Right ventricle myocardium superior (tissue), 1 donor: Measurements from ENCODE around the gene METTL13. TPM values are rescaled to one million over a fixed set of nuclear protein-coding genes. Genes with fewer than 3 reads are reported as not detected.
A peak's percentile ranks its signal among the peaks of the same experiment; 100 is the strongest.

ENCODE experiments used
- ATAC-seq: fragments of 200-7000 bp; cut with Tn5 transposase; one replicate; pipeline ENCODE4 v1.9.1; 2020; ENCODE audit warnings: mild to moderate bottlenecking; ENCODE audit not compliant: poor library complexity
- DNase-seq: peaks from one replicate; pipeline ENCODE4 v3.0.0-alpha.2; 2020
- intact Hi-C: fragments of 100-400 bp; cut with DNase I; formaldehyde crosslinking; loops from one replicate; pipeline ENCODE4 v1.11.2; 2022
- total RNA-seq: library from RNA; stranded (reverse); fragmentation: NEBNext Ultra II Directional; extraction: Animal tissue kit (Norgen Biotek cat#: 25700); gene quantifications from one replicate; pipeline ENCODE4 v1.2.1, GENCODE V29; 2021
- donor health status: DM: no; HTN: yes; CAD: no; lungs with severe emphysema.

The METTL13 gene
- total RNA-seq, 1 donor from 2014 or later: 16.8 TPM

DNA sequence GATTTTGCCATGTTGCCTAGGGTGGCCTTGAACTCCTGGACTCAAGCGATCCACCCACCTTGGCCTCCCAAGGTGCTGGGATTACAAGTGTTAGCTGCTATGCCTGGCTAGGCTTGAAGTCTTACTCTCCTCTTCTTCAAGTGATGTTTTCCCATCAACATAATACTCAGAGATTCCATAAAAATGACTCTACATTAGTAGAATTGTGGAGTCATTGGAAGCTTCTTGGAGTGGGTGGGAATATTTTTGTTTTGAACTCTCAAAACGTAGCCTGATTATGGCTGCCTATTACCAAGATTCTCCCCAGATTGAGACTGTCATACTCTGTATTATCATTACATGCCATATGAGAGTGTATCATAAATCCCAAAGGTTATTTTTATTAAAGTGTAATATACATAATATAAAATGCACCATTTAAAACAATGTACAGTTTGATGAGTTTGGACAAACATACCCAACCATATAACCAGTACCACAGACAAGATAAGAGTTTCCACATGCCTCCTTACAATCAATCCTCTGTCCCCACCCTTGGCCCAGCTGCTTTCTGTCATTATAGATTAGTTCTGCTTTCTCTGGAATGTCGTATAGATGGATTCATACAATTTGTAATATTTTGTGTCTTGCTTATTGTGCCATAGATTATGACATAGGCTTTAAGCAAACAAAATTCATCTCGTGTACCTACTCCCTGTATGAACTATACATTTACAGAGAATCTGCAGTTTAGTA, 51.8 kb downstream of the METTL13 start:
- DNase-seq (no peak), ATAC-seq (no peak)
- intact Hi-C loops: no loop called here

DNA sequence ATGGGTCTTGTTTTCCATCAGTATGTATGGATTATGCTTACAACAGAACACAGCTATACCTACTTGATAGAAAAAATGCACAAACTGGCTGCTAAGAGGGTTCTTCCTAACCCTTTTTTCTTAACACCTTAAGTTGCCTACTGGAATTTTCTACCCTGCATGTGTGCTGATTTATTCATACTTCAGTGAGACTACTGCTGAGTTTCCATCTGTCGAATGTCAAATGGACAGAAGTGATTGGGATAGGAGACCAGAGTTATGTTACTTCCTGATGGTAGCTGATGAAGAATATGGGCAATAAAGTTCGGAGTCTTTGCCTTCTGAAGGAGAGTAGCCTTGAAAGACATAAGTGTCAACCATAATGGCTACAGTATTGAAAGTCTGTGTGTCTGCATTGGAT, 53.4 kb downstream of the METTL13 start:
- intact Hi-C loops: no loop called here
- no peak for DNase-seq
- ATAC-seq: no peak

DNA sequence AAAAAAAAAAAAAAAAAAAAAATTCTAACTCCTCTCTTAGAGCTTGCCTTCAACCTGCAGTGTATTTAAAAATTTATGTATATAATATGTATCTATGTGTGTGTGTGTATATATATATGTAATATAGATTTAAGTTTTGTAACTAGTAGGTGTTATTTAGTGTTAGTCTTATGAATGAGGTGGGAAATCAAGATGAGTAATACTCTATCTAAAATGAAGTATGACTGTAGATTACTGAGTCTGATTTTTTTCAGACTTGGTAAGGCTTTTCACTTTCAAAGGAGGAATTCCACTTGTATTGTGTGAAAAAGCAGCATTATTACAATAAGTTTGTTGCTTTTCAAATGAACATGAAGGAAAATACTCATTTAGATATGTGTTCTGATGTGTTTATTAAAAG, 54.4 kb downstream of the METTL13 start:
- ATAC-seq (no peak), DNase-seq (no peak)
- intact Hi-C loops: no loop called here

DNA sequence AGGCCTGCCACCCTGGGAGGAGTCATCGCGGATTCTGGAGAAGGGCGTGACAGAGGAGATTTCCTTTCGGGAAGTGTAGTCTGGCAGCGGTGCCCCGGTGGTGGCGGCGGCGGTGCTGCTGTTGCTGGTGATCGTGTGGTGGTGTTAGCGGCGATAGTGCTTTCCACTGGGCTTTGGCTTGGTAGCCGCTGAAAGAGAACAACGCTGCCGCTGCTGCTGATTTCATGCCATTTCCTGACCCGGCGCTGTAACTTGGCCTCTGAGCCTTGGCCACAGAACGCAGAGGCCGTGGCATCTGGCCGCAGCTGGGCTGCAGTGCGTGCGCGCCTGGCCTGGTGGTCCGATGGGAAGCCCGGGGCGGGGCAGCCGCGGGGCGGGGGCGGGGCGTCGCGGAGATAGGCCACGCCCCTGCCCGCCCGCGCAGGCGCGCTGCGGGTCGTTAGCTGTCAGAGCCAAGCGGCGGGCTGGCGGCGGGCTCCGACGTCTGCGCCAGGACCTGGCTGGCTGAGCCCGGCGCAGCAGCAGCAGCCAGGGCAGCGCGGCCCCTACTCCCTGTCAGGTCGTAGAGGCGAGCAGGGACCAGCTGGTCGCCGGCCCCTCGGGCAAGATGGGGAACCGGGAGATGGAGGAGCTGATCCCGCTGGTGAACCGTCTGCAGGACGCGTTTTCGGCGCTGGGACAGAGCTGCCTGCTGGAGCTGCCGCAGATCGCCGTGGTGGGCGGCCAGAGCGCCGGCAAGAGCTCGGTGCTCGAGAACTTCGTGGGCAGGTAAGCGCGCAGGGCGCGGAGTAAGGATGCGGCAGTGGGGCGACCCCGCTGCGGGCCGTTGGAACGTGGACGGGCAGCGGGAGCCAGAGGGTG, 59.8 kb downstream of the METTL13 start, which contains the start of gene DNM3:
Gene DNM3, plus strand, starts transcription at position 449 of the 861 bp plus-strand sequence. Its CDS starts 159 bp downstream, at position 608.
- intact Hi-C loops: no loop called here
- peak; percentile 99 for ATAC-seq
- peak; percentile 90 for DNase-seq

DNA sequence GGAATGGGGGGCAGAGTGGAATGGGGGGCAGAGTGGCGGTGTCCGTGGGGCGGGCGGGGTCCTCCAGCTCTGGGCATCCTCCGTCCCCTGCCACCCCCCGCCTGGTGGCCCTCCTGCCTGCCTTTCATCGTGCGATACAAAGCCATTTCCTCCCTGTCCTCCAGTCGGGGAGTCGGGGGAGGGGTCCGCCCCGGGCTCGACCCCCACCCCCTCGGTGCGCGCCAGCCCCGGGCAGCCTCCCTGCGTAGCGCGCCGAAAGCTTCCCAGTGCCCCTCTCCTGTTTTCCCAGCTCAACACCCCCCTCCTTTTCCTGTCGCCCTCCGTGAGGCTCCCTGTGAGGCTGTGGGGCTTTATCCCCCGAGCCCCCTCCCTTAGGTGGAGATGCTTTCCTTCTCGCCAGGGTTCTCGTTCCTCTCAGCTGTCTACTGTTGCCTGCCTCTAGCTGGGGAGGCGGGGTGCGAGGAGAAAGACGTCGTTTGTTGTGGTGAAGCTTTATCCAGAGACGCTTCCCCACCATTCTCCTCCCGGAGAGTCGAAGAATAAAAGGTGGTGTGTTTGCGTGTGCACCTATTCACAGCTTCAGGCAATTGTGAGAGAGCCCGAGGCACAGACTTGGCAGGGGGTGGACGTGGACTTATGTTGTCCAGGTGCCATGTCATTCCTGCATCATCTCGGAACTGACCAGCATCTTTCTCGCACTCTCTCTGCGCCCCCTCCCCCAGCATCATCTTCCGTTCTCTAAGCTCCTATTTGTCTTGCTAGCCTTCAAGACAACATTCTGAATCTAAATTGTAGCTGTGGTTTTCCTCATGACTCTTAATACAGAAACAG, 60.7 kb downstream of the METTL13 start:
- DNase-seq (no peak), ATAC-seq (no peak)
- intact Hi-C loops: no loop called here

DNA sequence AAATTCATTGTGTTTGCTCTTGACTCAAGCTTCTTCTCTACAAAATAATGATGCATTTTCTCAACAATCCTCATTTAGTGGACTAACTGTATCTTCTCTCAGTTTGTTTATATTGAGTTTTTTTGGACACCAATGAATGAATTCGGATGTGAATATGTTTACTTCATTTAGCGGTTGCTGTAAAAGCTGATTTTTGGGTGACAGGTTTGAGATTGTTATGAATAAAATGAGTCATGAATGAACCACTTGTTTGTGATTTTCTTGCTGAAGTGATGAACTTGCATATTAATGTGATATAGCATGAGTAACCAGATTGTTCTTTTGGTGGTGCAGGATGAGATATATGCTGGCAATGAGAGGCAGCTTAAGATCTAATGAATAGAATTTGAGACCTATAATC, 62.9 kb downstream of the METTL13 start:
- DNase-seq (no peak), ATAC-seq (no peak)
- intact Hi-C loops: no loop called here

DNA sequence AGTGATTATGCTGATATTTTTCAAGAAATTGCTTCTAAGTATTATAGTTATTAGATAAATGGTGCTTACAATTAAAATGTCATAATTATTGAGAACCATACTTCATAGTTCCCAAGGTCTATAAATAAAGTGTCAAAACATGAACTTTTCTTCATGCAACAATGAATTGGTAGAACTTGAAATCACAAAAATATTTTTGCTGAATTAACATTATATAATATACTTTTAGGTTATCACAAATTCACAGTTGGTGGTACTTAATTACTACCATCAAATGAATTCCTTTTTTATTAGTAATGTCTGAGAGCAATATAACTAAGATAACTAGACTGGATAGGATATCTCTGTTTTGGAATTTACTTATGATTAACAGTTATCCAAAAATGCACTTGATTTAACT, 64.5 kb downstream of the METTL13 start:
- ATAC-seq: no peak
- no peak for DNase-seq
- intact Hi-C loops: no loop called here

Other genes with a start within 250 kb of the METTL13 start
- gene MYOCOS, start 159.4 kb upstream of the METTL13 start, total RNA-seq: not detected
- 2.1 TPM for gene MYOC, start 129.0 kb upstream of the METTL13 start, total RNA-seq
- 12.1 TPM for gene VAMP4, start 39.6 kb upstream of the METTL13 start, total RNA-seq
- gene DNM3, start 59.8 kb downstream of the METTL13 start, total RNA-seq: 1.7 TPM